IPS-18a (cell line): ENCODE measurements around the gene SYPL1.

ENCODE experiments used
- H3K27ac ChIP-seq: one replicate; pipeline ENCODE4 v1.5.1; 2013; ENCODE audit warnings: low read length
- H3K27me3 ChIP-seq: one replicate; pipeline ENCODE4 v1.6.1; 2013; ENCODE audit warnings: mild to moderate bottlenecking, low read length; ENCODE audit not compliant: control insufficient read depth, insufficient read depth
- H3K36me3 ChIP-seq: one replicate; pipeline ENCODE4 v1.6.1; 2013; ENCODE audit warnings: low read depth, low read length; ENCODE audit not compliant: control insufficient read depth
- H3K4me1 ChIP-seq: one replicate; pipeline ENCODE4 v1.6.1; 2013; ENCODE audit warnings: low read depth, low read length; ENCODE audit not compliant: control insufficient read depth
- H3K4me3 ChIP-seq: one replicate; pipeline ENCODE4 v1.5.1; 2013; ENCODE audit warnings: low read length
- H3K9ac ChIP-seq: one replicate; pipeline ENCODE4 v1.6.1; 2013; ENCODE audit warnings: mild to moderate bottlenecking, low read length, moderate library complexity
- H3K9me3 ChIP-seq: one replicate; pipeline ENCODE4 v1.6.1; 2013; ENCODE audit warnings: low read depth, low read length; ENCODE audit not compliant: control insufficient read depth

SYPL1 gene

GRCh38 chr7:106054156-106054910 is 57.8 kb downstream of the SYPL1 start:
- Histone ChIP-seq H3K9ac (no peak overlapping the region), H3K4me3 (no peak overlapping the region), H3K9me3 (no peaks in the 10 kb centered on the region), H3K27ac (no peak overlapping the region), H3K4me1 (peaks cover 4% of the 10 kb centered on the region), H3K27me3 (no peaks in the 10 kb centered on the region), H3K36me3 (no peaks in the 10 kb centered on the region)

DNA sequence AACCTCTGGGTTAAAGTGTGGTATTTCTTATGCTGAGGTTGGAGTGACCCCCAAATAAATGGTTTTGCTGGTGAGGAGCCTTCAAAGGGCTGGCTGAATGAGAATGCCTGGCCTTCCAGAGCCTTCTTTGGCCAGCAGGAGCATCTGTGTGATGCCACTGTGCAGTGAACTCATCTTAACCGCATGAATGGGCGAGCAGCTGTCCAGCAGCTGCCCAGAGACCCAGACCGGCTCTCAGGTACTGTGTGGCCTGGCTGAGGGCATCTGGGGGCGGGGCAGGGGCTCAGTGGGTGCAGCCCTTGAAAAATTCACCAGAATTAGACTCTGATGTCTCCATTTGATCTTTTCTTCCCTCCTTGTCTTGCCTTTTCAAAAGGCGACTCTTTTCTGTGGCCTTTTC is 59.0 kb downstream of the SYPL1 start:
- Histone ChIP-seq H3K27me3 (no peaks in the 10 kb centered on the region), H3K36me3 (no peaks in the 10 kb centered on the region), H3K27ac (no peak overlapping the region), H3K9me3 (no peaks in the 10 kb centered on the region), H3K4me3 (no peak overlapping the region), H3K4me1 (peaks cover 4% of the 10 kb centered on the region), H3K9ac (no peak overlapping the region)

- Histone ChIP-seq H3K9ac (no peak overlapping the region), H3K9me3 (no peaks in the 10 kb centered on the region), H3K36me3 (no peaks in the 10 kb centered on the region), H3K4me1 (peaks cover 4% of the 10 kb centered on the region), H3K27ac (no peak overlapping the region), H3K4me3 (no peak overlapping the region), H3K27me3 (no peaks in the 10 kb centered on the region)
These were observed 59.4 kb downstream of the SYPL1 start for GRCh38 chr7:106052681-106053080.

- peaks cover 4% of the 10 kb centered on the region for H3K4me1 ChIP-seq
- H3K27me3 ChIP-seq: no peaks in the 10 kb centered on the region
- H3K9me3 ChIP-seq: no peaks in the 10 kb centered on the region
- H3K36me3 ChIP-seq: no peaks in the 10 kb centered on the region
- no peak overlapping the region for H3K4me3 ChIP-seq
- no peak overlapping the region for H3K27ac ChIP-seq
- H3K9ac ChIP-seq: no peak overlapping the region
These were observed 61.4 kb downstream of the SYPL1 start for GRCh38 chr7:106050746-106051117.

- Histone ChIP-seq H3K4me1 (peaks cover 4% of the 10 kb centered on the region), H3K9ac (no peak overlapping the region), H3K4me3 (no peak overlapping the region), H3K36me3 (no peaks in the 10 kb centered on the region), H3K27ac (no peak overlapping the region), H3K27me3 (no peaks in the 10 kb centered on the region), H3K9me3 (no peaks in the 10 kb centered on the region)
These were observed 61.9 kb downstream of the SYPL1 start for GRCh38 chr7:106050002-106050745.

DNA sequence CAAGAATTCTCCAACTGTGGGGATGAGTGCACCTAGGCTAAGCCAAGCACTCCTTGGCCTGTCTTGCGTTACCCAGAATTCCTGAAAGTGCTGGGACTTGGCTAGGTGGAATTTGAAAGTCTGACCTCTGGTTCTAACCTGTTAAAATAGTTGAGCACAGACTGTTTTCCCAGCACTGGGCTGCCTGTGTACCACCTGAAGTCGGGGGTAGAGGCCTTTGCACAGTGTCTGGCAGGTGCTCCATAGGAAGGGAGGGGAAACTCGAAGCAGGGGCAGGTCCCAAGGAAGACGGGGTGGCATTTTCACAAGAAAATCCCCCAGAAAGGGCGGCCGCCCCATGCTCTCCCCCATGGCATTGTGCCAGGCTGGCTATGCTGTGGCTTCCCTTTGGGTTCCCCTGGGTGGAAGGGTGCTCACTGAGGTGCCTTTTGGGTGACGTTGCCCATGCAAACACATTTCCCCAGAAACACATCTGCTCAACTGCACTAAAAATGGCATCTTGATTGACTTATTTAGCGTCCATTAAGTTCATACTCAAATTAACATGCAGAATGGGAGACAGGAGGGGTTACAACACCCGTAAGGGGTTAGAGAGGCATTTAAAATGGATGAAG is 62.9 kb downstream of the SYPL1 start:
- Histone ChIP-seq H3K4me1 (no peaks in the 10 kb centered on the region), H3K9me3 (no peaks in the 10 kb centered on the region), H3K27me3 (no peaks in the 10 kb centered on the region), H3K4me3 (no peak overlapping the region), H3K36me3 (no peaks in the 10 kb centered on the region), H3K27ac (no peak overlapping the region), H3K9ac (no peak overlapping the region)

- Histone ChIP-seq H3K27ac (no peak overlapping the region), H3K27me3 (no peaks in the 10 kb centered on the region), H3K36me3 (no peaks in the 10 kb centered on the region), H3K9ac (no peak overlapping the region), H3K4me1 (no peaks in the 10 kb centered on the region), H3K4me3 (no peak overlapping the region), H3K9me3 (no peaks in the 10 kb centered on the region)
These were observed 63.4 kb downstream of the SYPL1 start for GRCh38 chr7:106048706-106049020.

DNA sequence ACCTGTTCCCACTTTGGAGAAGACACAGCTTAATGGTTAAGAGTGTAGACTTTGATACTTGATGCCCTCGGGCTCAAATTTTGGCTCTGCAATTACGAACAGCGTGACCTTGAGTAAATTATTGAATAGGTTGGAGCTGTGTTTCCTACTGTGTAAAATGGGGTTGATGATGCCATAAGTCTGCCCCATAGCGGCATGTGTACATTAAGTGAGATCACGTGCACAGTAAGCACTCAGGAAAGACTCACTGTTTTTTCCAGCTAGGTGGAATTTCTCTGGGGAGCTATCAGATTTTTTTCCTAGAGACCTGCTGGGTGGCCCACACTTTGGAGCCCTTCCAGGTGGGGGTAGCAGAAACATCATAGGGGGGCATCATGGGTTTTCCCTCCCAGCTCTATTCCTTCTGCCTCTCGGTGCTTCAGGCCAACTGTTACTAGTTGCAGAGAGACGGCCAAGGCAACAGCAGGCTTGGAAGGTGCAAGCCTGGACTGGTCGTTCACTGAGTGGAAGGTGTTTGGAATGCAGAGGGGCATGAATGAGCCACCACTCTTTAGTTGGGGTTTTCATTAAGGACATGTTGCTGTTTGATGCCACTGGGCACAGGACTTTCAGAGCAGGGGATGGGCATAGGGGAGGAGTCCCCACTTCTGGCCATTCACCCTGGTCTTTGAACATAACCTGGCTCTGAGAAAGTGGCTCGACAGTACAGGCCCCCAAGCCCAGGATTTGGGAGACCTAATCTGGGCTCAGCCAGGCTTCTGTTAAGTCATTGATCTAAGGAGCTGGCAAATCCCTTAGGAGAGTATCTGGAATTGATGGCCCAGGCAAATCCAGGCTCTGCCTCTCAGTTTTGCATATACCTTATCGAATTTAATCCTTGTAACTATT is 64.0 kb downstream of the SYPL1 start:
- Histone ChIP-seq H3K36me3 (no peaks in the 10 kb centered on the region), H3K4me3 (no peak overlapping the region), H3K27ac (no peak overlapping the region), H3K27me3 (no peaks in the 10 kb centered on the region), H3K9me3 (no peaks in the 10 kb centered on the region), H3K4me1 (no peaks in the 10 kb centered on the region), H3K9ac (no peak overlapping the region)

DNA sequence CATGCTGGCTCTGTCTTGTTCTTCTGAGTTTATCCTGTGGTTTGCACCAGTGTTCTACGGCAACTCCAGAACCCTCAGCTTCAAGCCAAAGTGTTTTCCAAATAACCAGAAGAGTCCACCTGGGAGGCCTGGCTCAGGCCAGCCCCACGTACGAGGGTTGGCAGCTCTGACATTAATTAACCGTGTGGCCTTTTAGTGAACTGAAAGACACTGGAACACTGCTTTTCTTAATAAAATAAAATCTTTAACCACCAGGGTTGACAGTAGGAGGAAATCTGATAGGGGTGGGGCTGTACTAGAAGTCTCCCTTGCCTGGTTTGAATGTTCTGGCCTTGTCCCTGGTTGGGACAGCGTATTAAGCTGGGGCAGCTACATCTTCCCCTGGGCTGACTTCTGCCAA is 64.9 kb downstream of the SYPL1 start:
- peaks cover 4% of the 10 kb centered on the region for H3K4me1 ChIP-seq
- H3K9ac ChIP-seq: no peak overlapping the region
- no peak overlapping the region for H3K4me3 ChIP-seq
- H3K27ac ChIP-seq: no peak overlapping the region
- no peaks in the 10 kb centered on the region for H3K27me3 ChIP-seq
- no peaks in the 10 kb centered on the region for H3K9me3 ChIP-seq
- no peaks in the 10 kb centered on the region for H3K36me3 ChIP-seq

DNA sequence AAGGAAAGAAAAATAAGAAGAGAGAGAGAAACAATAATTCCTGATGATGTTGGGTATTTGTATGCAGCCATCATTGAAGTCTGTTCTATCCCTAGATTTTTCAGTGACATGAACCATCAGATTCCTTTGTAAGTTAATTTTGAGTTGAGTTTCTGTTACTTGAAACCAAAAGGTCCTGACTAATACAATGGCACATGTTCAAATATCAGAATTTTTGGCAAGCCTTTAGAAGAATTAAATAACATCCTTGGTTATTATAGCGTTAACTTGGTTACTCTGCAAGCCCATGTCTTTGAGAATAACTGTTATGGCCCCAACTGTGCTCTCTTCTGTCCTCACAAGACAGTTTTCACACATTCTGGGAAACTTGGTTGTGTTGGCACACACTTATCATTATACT is 66.5 kb downstream of the SYPL1 start:
- H3K4me3 ChIP-seq: no peak overlapping the region
- H3K36me3 ChIP-seq: no peaks in the 10 kb centered on the region
- no peaks in the 10 kb centered on the region for H3K9me3 ChIP-seq
- H3K27me3 ChIP-seq: no peaks in the 10 kb centered on the region
- H3K27ac ChIP-seq: no peak overlapping the region
- H3K4me1 ChIP-seq: peaks cover 7% of the 10 kb centered on the region
- no peak overlapping the region for H3K9ac ChIP-seq

GRCh38 chr7:106045139-106045538 is 67.0 kb downstream of the SYPL1 start:
- Histone ChIP-seq H3K4me3 (no peak overlapping the region), H3K9ac (no peak overlapping the region), H3K36me3 (no peaks in the 10 kb centered on the region), H3K27me3 (no peaks in the 10 kb centered on the region), H3K4me1 (peaks cover 7% of the 10 kb centered on the region), H3K9me3 (no peaks in the 10 kb centered on the region), H3K27ac (no peak overlapping the region)
